GM19328 (cell line): ENCODE results near the gene NR3C2.

ENCODE experiments used
- ATAC-seq: cut with Tn5 transposase; IDR thresholded peaks from one replicate; pipeline ENCODE4 v1.9.1; 2021; ENCODE audit warnings: mild to moderate bottlenecking, moderate library complexity; ENCODE audit not compliant: unreplicated experiment

Gene NR3C2

GRCh38 chr4:148435654-148436406 lies 6.4 kb downstream of the NR3C2 start:
- ATAC-seq, result no peak

DNA sequence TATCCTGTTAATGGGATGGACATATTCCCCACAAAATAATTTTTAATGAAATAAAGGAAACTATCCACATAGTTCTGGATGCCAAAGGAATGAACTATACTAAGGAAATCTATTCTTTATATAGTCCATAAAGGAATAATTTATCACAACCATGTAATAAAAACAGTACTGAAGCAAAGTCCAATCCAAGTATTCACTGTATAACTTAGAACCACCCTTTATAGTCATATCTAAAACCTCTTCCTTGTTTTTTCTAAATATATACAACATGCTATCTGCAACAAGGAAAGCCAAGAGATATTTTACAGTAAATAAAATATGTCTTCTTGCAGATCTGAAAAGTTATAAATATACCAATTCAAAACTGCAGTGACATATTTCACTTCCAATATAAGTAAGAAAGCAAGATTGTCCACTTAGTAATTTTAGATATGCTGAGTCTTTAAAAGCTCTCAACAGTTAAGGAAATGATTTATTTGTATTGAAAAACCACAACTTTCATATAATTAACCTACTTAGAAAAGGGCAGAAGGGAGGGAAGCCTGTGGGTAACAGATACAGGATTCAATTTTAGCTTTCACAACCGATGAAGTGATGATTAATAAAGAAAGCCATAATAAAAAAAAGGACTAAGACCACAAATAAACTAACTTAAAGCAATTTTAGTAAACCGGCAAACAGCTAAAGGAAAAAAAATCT lies 8.0 kb downstream of the NR3C2 start:
- no peak for ATAC-seq

GRCh38 chr4:148431401-148431800 lies 10.8 kb downstream of the NR3C2 start:
- ATAC-seq, result no peak

GRCh38 chr4:148430854-148431253 lies 11.4 kb downstream of the NR3C2 start:
- no peak for ATAC-seq

GRCh38 chr4:148429206-148429605 lies 13.0 kb downstream of the NR3C2 start:
- ATAC-seq, result no peak

DNA sequence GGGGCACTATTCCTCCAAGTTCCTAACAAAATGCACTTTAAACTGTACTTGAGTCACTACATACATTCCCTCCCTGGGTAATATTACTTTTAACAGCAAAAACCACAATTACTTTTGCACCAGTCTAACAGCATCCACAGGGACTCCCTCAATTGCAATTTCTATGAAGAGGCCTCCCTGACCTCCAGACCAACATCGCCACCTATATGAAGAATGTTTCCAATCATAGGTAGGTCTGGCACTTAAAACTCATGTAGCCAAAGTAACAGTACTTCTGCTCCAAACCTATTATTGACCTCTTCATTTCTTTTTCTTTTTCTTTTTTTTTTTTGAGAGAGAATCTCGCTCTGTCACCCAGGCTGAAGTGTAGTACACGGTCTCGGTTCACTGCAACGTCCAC lies 15.6 kb downstream of the NR3C2 start:
- no peak for ATAC-seq

DNA sequence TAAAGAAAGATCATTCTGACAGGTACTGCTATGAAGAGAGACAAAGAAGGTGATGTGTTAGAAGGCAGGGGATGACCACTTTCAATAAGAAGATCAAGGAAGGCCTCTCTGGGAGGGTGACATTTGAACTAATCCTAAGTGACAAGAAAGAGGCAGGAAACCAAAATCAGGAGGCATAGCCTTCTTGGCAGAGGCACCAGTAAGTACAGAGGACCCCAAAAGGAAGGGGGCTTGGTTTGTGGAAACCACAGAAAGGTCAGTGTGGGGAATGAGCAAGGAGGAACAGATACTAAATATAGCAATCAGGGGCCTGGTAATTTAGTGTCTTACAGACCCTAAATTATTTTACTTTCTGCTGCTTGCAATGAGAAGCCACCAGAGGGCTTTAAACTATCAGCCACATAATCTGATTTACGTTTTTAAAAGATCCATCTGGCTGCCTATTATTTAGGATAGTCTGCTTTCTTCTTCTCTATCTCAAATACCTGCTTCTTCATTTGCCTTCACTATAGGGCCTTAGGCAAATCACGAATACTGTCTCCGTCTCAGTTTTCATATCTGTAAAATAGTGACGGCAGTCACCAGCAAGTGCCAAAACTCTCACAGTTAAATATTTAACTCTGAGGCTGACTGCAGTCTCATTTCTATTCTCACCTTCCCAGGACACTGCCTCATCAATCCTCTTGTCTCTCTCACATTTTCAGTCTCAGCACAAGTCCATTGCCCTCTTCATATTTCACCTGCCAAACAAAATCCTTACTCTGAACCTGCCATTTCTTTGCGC lies 16.7 kb downstream of the NR3C2 start:
- no peak for ATAC-seq

- ATAC-seq, result no peak
Measured at GRCh38 chr4:148420397-148420796, 21.8 kb downstream of the NR3C2 start.

- ATAC-seq, result no peak
Measured at GRCh38 chr4:148415500-148415899, 26.7 kb downstream of the NR3C2 start.

- no peak for ATAC-seq
Measured at GRCh38 chr4:148412460-148412994, 29.7 kb downstream of the NR3C2 start.

- no peak for ATAC-seq
Measured at GRCh38 chr4:148405161-148405893, 36.9 kb downstream of the NR3C2 start.

GRCh38 chr4:148398988-148399387 lies 43.2 kb downstream of the NR3C2 start:
- ATAC-seq, result no peak

DNA sequence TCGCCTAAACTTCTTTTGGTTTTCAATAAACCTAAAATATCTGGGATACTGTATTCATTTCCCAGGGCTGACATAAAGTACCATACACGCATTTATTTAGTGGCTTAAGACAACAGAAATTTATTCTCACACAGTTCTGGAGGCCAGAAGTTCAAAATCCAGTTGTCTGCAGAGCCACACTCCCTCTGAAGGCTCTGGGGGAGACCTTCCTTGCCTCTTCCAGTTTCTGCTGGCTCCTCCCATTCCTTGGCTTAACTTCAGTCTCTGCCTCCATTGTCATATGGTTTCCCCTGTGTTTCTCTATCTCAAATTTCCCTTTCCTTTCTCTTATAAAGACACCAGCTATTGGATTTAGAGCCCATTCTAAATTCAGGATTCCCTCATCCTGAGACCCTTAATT lies 44.4 kb downstream of the NR3C2 start:
- ATAC-seq, result no peak

DNA sequence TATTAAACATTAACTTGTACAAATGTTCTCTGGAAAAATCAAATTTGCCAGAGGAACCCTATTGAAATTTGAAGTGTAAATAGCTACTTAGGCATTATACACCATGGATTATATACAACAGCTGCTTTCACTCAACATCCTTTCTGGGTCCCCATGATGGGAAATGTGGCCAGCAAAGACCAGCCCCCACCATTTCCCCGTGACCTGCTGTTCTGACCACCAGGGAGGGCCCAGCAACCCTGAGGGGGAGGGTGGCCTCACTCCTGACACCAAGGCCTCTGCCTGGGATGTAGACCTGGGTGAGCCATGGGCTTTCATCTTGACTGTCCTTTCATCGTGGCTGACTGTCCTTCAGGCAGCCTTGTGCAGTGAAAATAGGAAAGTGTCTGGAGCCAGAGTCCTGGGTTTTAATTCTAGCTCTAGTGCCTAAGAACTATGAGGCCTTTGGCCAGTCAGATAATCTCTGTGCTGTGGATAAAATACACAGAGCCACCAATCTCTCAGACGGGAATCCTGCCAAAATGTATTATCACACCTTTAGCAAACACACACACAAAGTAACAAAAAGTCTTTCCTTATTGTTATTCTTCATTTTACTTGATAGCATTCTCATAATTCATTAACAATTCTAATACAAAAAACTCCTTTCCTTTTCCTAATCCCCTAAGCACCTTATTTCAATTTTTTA lies 45.1 kb downstream of the NR3C2 start:
- no peak for ATAC-seq

DNA sequence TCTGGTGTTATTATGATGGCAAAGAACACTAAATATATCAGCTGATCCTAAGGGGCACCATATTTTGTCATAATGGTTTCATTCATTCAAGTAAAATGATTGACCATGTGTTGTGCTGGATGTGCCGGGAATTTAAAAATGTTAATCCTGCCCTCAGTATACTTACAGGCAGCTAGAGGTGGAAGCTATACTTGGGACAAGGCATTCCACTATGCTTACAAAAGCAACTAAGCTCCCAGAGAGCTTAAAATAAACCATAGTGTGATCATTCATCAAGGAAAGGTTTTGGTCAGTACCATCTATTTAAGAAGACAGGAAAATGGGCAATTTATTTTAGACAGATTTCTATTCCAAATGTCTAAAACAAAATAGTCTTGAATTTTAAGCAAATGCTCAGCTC lies 46.4 kb downstream of the NR3C2 start:
- ATAC-seq, result no peak

GRCh38 chr4:148391056-148391455 lies 51.2 kb downstream of the NR3C2 start:
- ATAC-seq, result no peak

DNA sequence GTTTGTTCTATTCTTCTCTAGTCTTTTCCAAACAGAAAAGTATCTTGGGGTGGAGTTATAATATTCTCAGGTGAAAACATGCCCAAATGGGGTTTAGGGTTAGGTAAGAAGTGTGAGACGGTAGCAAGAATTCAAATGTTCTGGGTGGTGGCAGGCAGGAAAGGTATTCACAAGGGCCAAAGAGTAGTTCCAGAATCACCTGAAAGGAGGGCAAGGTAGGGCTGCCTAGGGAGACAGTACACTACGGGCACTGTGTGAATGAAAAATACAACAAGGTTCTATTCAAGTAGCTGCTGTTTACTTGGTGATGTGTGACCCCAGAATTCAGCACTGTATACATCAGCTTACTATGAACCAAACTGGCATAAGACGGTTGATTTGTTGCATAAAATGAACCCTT lies 51.9 kb downstream of the NR3C2 start:
- ATAC-seq, result no peak

DNA sequence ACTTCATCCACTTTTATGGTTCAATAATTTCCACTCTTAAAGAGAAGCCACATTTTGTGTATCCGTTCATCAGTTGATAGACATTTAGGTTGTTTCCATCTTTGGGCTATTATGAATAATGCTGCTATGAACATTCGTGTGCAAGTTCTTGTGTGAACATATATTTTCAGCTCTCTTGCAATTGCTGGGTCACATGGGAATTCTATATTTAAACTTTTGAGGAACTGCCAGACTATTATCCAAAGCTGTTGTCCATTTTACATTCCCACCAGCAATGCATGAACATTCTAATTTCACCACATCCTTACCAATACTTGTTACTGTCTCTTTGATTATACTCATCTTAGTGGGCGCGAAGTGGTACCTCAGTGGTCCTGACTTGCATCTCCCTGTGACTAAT lies 61.9 kb downstream of the NR3C2 start:
- ATAC-seq, result no peak

GRCh38 chr4:148376151-148376550 lies 66.1 kb downstream of the NR3C2 start:
- no peak for ATAC-seq

GRCh38 chr4:148375584-148375983 lies 66.6 kb downstream of the NR3C2 start:
- no peak for ATAC-seq
